Stomach (tissue), 9 donors: ENCODE measurements around the gene MDFI. TPM values are rescaled to one million over a fixed set of nuclear protein-coding genes. Genes with fewer than 3 reads are reported as not detected.

Experiments used
- DNase-seq, 2 donors: peaks; one replicate each; pipeline versions ENCODE4 v3.0.0 to v3.0.0-alpha.2; 2013 to 2019
- H3K27ac ChIP-seq, 5 donors: fragments of 200-600 bp in 4 of 5; sonication (generic) in 4 of 5; one replicate each; pipeline ENCODE4 v1.5.1; 2013 to 2019; ENCODE audit warnings: mild to moderate bottlenecking in 1 of 5, moderate library complexity in 1 of 5
- H3K27me3 ChIP-seq, 3 donors: fragments of 200-600 bp; sonication (generic); one replicate each; pipeline ENCODE4 v1.5.1; 2017 to 2019; ENCODE audit warnings: mixed run types in 1 of 3
- H3K36me3 ChIP-seq, 4 donors: fragments of 200-600 bp; sonication (generic); 1 replicate in 3 of 4; 2 replicates in 1 of 4; pipeline ENCODE4 v1.5.1; 2016 to 2019
- H3K4me1 ChIP-seq, 4 donors: fragments of 200-600 bp; sonication (generic); one replicate each; pipeline ENCODE4 v1.5.1; 2016 to 2019
- H3K4me3 ChIP-seq, 4 donors: fragments of 200-600 bp; sonication (generic) in 3 of 4; one replicate each; pipeline ENCODE4 v1.5.1; 2016 to 2019; ENCODE audit warnings: mild to moderate bottlenecking in 1 of 4
- H3K9me3 ChIP-seq, 4 donors: fragments of 200-600 bp; sonication (generic); one replicate each; pipeline ENCODE4 v1.5.1; 2016 to 2019
- CTCF ChIP-seq, 7 experiments: fragments of 450-650 bp in 4 of 7; fragments of 200-600 bp in 3 of 7; sonication (generic) in 3 of 7; IDR thresholded peaks; one replicate each; pipeline ENCODE4 v1.5.1; 2016 to 2019; ENCODE audit warnings: antibody characterized with exemption in 7 of 7, control low read depth in 2 of 7, mild to moderate bottlenecking in 1 of 7
- EP300 ChIP-seq: sonication (generic); formaldehyde crosslinking; IDR thresholded peaks from one replicate; pipeline ENCODE4 v1.6.1; 2017; ENCODE audit warnings: antibody characterized with exemption
- POLR2A ChIP-seq, 4 donors: fragments of 450-650 bp; IDR thresholded peaks; one replicate each; pipeline ENCODE4 v1.6.1; 2016; ENCODE audit warnings: antibody characterized with exemption in 4 of 4, control low read depth in 2 of 4, mild to moderate bottlenecking in 1 of 4, moderate library complexity in 1 of 4
- POLR2AphosphoS5 ChIP-seq, 3 donors: sonication (generic); formaldehyde crosslinking; IDR thresholded peaks; one replicate each; pipeline ENCODE4 v1.6.1; 2016; ENCODE audit warnings: antibody characterized with exemption in 3 of 3
- WGBS, 5 donors: extraction: QIAGEN DNeasy Blood & Tissue Kit in 3 of 5; methylation state at CpG; one replicate each; pipeline versions ENCODE4 v1.1.5 to v1.1.7; 2013 to 2018; 5-methylcytosine and 5-hydroxymethylcytosine counted together
- intact Hi-C: fragments of 100-400 bp; cut with DNase I; formaldehyde crosslinking; loops from one replicate; pipeline ENCODE4 v1.15.1; 2023; ENCODE audit warnings: low total_unique reads
- polyA plus RNA-seq, 3 donors: library from polyadenylated mRNA; stranded (reverse); fragments of 200-250 nt; gene quantifications; one replicate each; pipeline ENCODE4 v1.2.3, GENCODE V29; 2013
- total RNA-seq, 5 donors: library from RNA; depleted of rRNA; stranded (reverse); fragments of >200 nt; gene quantifications; one replicate each; pipeline versions ENCODE4 v1.1.0 to v1.2.3, GENCODE V29; 2014 to 2016
- donor health status: healthy with polysubstance abuse.
- donor health status: Bipolar disorder and iron deficiency.
- donor health status: healthy.

The MDFI gene
- total and polyA plus RNA-seq, 8 donors = 3.7 to 17.2 (median 8.3) TPM; not detected in 1

GRCh38 chr6:41621367-41621766, 16.9 kb upstream of the MDFI start:
- Histone ChIP-seq H3K27me3 (peaks cover 0 to under 1% (median 0%) of the 10 kb centered on the region in 3 donors), H3K9me3 (peaks cover 0 to 15% (median 7%) of the 10 kb centered on the region in 4 donors), H3K4me3 (no peak overlapping the region), H3K27ac (no peak overlapping the region), H3K36me3 (no peaks in the 10 kb centered on the region), H3K4me1 (peaks cover 0 to 10% (median 5%) of the 10 kb centered on the region in 4 donors)
- no peak for DNase-seq
- intact Hi-C loops = no loop called here
- no peak for TF ChIP-seq EP300

DNA sequence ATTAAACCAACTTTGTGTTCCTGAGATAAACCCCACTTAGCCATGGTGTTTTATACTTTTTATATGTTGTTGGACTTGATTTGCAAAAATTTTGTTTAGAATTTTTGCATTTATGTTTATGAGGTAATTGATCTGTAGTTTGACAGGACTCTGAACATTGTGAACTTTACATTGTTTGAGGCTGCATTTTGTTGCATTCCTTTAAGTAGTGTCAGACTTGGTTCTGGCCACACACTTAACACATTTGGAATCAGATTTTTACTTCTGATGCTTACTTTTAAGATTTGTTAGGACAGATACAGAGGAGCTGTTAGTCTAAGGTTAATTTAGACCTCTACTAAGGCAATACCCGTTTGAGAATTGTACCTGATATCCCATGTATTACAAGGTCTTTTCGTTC, 16.5 kb upstream of the MDFI start:
- H3K4me1 ChIP-seq = peaks cover 0 to 10% (median 5%) of the 10 kb centered on the region in 4 donors
- TF ChIP-seq POLR2A (IDR thresholded peaks at IDR 0.05) (no peak), CTCF (IDR thresholded peaks at IDR 0.05) (no peak)
- peaks cover 0 to 2% (median 0%) of the 10 kb centered on the region in 3 donors for H3K27me3 ChIP-seq
- H3K36me3 ChIP-seq = no peaks in the 10 kb centered on the region
- DNase-seq = no peak
- H3K4me3 ChIP-seq = no peak overlapping the region
- WGBS, 5 donors = 51 to 65% (median 63%) methylated on average over 2 of the region's 2 CpGs
- no peak overlapping the region for H3K27ac ChIP-seq
- intact Hi-C loops = no loop called here
- H3K9me3 ChIP-seq = peaks cover 0 to 15% (median 7%) of the 10 kb centered on the region in 4 donors

DNA sequence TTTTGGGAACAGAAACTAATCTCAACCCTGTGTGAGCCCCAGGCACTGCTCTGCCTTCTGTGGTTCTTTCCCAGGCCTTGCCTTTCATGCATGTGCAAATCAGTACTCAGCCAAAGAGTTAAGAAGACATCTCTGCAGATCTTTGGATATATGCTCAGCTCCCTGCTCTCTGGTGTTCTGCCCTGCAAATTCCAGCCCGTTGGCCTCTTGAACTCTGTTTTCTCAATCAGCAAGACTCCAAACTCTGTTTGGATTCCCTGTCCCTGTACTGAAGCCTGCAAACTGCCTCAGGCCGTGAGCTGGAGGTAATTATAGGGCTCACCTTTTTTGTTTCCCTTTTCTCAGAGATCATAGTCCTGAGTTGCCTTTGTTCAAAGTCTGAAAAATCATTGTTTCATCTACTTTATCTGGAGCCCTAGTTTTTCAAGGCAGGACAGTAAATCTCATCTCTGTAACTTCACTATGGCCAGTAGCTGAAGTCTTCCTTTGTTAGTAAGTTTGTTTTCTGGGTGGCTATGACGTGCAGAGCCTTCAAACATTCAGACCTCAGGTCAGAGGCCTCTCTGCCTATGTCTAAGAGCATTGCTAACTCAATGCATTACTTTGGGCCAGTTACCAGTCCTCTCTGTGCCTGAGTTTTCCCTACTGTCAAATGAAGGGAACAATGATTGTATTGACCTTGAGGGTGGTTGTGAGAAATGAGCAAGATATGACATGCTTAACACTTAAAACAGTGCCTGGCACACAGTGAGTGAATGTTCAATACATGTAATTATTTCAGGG, 15.9 kb upstream of the MDFI start:
- no peak for DNase-seq
- Histone ChIP-seq H3K4me3 (no peak overlapping the region), H3K4me1 (peaks cover 0 to 10% (median 5%) of the 10 kb centered on the region in 4 donors), H3K27ac (no peak overlapping the region), H3K36me3 (no peaks in the 10 kb centered on the region), H3K9me3 (peaks cover 0 to 15% (median 7%) of the 10 kb centered on the region in 4 donors), H3K27me3 (peaks cover 0 to 6% (median 0%) of the 10 kb centered on the region in 3 donors)
- WGBS, 5 donors = 45 to 57% (median 53%) methylated on average over 3 of the region's 3 CpGs
- intact Hi-C loops = no loop called here
- TF ChIP-seq EP300 (no peak), CTCF (IDR thresholded peaks at IDR 0.05) (no peak), POLR2AphosphoS5 (IDR thresholded peaks at IDR 0.05) (no peak), POLR2A (IDR thresholded peaks at IDR 0.05) (no peak)

DNA sequence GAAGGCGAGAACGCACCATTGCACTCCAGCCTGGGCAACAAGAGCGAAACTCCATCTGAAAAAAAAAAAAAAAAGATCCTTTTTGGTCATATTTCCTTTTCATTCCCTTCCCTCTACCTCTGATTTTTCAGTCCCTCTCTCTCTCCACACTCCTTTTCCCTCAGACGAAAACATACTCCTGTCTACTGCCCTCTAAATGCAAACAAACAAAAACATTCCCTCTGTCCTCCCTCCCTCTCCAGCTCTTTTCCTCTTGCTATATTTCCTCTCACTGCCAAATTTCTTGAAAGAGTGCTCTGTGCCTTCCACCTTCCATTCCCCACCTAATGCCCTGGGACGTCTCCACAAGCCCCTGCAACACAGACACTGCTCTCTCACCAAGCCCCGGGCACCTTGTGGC, 14.9 kb upstream of the MDFI start:
- 89 to 92% (median 90%) methylated on average over 6 of the region's 6 CpGs for WGBS, 5 donors
- H3K9me3 ChIP-seq = peaks cover 0 to 15% (median 7%) of the 10 kb centered on the region in 4 donors
- no peak overlapping the region for H3K27ac ChIP-seq
- no peak for TF ChIP-seq EP300
- no peak for TF ChIP-seq CTCF (IDR thresholded peaks at IDR 0.05)
- no peak for TF ChIP-seq POLR2A (IDR thresholded peaks at IDR 0.05)
- TF ChIP-seq POLR2AphosphoS5 (IDR thresholded peaks at IDR 0.05) = no peak
- no peak overlapping the region for H3K4me3 ChIP-seq
- H3K4me1 ChIP-seq = peaks cover 0 to 10% (median 5%) of the 10 kb centered on the region in 4 donors
- no peaks in the 10 kb centered on the region for H3K36me3 ChIP-seq
- intact Hi-C loops = no loop called here
- DNase-seq = no peak
- H3K27me3 ChIP-seq = peaks cover 0 to 6% (median 0%) of the 10 kb centered on the region in 3 donors
